NCI-H226 (cell line): ENCODE data around the gene SLC2A6.
A peak's percentile ranks its signal among the peaks of the same experiment; 100 is the strongest.

Experiments
- DNase-seq: peaks from one replicate; pipeline ENCODE4 v3.0.0-alpha.2; 2015

Gene SLC2A6

GRCh38 chr9:133430244-133430643, 48.7 kb downstream of the SLC2A6 start:
- DNase-seq, result no peak

- no peak for DNase-seq
These were observed 49.2 kb downstream of the SLC2A6 start for GRCh38 chr9:133429641-133430161.

GRCh38 chr9:133429214-133429613, 49.7 kb downstream of the SLC2A6 start:
- no peak for DNase-seq

GRCh38 chr9:133428617-133429101, 50.2 kb downstream of the SLC2A6 start:
- DNase-seq, result peak; percentile 21

- DNase-seq, result no peak
These were observed 51.1 kb downstream of the SLC2A6 start for GRCh38 chr9:133427658-133428348.

- DNase-seq, result no peak
These were observed 52.9 kb downstream of the SLC2A6 start for GRCh38 chr9:133426011-133426410.

- no peak for DNase-seq
These were observed 53.8 kb downstream of the SLC2A6 start for GRCh38 chr9:133425049-133425632.

DNA sequence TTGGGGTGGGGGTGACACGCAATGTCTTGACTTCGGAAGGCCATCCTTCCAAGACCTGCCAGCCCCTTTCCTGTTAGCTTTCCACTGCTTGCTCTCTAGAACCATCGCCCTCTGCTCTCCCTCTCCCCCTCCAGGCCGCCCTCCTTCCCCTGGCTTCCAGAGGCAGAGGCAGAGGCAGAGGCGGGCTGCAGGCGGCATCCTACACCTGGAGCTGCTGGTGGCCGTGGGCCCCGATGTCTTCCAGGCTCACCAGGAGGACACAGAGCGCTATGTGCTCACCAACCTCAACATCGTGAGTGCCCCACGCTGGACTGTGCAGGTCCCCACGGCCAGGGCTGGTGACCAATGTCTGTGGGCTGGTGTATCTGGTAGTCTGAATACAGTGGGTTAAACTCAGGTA, 54.7 kb downstream of the SLC2A6 start:
- no peak for DNase-seq

DNA sequence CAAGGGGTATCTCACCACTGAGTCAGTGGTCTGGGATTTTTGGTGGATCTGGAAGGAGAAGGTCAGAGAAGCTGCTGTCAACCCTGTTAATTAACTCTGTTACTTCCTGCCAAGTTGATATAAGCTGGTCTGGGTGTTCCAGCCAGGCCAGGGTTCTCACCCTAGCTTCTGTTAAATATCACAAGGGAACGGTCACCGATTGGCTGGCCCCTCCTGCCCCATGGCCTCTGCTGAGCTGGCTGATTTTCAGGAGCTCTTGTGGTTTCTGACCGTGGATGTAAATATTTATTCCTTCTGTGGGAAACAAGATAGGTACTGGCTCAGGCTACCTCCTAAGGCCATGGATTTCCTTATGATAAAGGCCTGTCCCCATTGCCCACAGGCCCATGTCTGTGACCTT, 55.7 kb downstream of the SLC2A6 start:
- no peak for DNase-seq

DNA sequence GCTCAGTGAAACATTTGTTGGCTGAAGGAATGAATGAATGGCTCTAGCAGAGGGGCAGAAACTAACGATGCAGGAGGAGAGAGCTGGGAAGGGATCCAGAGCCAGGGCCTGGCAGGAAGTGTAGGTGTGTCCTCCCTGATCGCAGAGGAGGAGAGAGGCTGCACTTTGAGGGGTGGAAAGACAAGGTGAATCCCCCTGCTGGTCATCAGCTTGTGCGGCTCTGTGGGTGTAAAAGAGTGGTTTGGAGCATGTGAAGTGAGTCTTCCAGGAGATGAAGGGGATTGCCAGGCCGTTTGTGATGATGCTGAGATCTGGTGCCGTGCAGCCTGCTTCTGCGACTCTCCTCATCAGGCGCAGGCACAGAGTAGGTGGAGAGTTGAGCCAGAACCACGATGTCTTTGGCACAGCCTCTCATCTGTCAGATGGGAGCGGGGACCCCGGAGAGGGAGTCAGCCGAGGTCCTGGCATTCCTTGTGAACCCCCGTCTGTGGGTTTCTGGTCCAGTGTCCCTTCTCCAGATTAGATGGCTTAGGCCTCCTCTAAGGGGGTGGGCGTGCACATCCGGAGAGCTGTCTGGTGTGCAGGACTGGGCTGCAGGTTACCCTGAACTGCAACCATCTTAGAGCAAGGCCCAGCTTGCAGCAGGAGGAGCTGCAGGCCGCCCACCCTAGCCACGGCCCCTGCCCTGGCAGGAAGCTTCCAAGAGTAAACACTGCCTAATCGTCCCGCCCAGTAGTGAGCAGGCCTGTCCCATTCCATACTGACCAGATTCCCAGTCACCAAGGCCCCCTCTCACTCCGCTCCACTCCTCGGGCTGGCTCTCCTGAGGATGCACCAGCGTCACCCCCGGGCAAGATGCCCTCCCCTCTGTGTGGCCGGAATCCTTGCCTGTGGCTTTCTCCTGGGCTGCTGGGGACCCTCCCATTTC, 57.0 kb downstream of the SLC2A6 start, which contains the start of gene ADAMTS13:
ADAMTS13 (plus strand) TSS at position 753 of the 928 bp plus-strand sequence; CDS start at position 830, 77 bp downstream.
- peak; percentile 33 for DNase-seq
